HG03159 (cell line): ENCODE measurements around the gene EFS.

Experiments
- ATAC-seq: cut with Tn5 transposase; IDR thresholded peaks from one replicate; pipeline ENCODE4 v1.9.1; 2021; ENCODE audit warnings: mild to moderate bottlenecking, moderate library complexity; ENCODE audit not compliant: unreplicated experiment

EFS gene

DNA sequence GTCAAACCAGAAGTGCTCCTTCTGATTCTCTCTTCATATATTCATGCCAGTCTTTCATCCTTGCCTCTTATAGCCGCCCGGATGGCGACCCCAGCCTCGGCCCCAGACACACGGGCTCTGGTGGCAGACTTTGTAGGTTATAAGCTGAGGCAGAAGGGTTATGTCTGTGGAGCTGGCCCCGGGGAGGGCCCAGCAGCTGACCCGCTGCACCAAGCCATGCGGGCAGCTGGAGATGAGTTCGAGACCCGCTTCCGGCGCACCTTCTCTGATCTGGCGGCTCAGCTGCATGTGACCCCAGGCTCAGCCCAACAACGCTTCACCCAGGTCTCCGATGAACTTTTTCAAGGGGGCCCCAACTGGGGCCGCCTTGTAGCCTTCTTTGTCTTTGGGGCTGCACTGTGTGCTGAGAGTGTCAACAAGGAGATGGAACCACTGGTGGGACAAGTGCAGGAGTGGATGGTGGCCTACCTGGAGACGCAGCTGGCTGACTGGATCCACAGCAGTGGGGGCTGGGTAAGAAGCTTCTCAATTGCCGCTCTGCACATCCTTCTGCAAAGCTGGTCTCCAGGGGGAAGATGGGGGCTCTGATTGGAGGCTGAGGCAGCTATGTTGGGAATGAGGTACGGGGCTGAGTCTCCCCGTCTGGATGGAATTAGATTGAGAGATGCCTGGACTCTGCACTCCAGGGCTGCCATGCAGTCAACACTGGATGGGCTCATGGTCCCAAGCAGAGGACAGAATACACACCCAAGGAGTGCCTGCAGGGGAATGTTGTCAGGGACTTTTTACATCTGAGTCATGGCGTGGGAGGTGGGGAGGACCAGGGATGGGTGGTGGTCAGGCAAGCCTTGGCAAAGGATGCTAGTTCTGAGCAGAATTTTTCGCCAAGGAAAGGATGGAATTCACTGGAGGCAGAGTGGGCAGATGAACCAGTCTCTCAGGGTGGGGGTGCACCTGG, 57.0 kb downstream of the EFS start:
- ATAC-seq, result no peak

DNA sequence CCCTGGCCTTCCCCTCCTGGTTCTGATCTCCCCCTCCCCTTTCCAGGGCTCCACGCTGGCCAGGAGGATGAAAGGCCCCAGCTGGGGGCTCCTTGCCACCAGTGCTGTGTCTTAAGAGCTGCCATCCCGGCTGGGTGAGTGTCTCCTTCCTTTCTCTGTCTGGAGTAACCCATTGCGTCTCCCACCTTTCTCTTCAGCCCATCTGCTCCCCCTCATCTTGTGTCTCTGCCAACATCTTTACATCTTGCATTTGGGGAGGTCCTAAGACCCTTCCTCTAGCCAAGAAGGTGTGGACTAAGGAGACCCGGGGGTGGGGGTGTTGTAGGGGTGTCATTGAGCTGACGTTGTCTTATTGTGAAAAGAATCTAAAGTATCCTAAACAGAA, 57.8 kb downstream of the EFS start:
- ATAC-seq, result no peak

DNA sequence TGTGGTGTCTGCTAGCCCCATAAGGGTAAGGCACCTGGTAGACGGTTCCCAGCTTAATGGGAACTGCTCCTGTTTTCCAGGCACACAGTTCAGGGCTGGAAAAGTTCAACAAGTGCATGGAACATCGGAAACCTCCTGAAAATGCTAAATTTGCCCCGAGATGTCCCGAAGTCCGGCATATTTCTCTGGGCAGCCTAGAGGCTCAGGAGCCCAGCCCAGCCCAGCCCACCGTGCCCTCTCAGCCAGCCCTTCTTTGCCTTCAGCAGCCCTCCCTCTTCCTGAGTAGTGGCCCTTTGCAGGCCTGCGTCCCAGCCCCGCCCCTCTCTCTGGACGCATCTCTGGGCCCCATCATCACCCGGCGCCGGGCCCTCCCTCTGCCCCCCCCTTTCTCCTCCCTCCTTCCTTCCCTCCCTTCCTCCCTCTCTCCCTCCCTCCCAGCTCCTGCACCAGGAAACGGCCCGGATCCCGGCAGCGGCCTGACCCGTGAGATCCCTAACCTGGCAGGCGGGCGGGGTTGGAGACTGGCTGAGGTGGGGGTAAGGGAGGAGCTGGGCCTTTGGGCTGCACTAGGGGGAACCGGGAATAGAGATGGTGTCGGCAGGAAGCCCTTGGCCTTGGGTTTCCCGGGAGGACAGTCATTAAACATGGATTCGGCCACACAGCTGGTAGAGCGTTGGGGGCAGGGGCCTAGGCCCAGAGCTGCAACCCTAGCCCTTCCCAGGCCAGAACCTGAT, 58.4 kb downstream of the EFS start, which contains the start of gene BCL2L2:
Gene BCL2L2 (plus strand): TSS at position 422 of the 734 bp plus-strand sequence. CDS start 935 bp downstream, outside the sequence.
- ATAC-seq, result no peak
